Astrocyte (in vitro differentiated cells and primary cell): Measurements from ENCODE around the gene RPS6KL1. TPM values are rescaled to one million over a fixed set of nuclear protein-coding genes. Genes with fewer than 3 reads are reported as not detected.
A peak's percentile ranks its signal among the peaks of the same experiment; 100 is the strongest.

ENCODE experiments used
- DNase-seq: peaks from one replicate; pipeline ENCODE4 v3.0.0-alpha.2; 2010; ENCODE audit warnings: low read depth
- FAIRE-seq: peaks from 2 replicates; lab custom pipeline; 2011; peaks lifted over from hg19 to GRCh38; lab: Jason Lieb, UNC
- H2AFZ ChIP-seq: 2 replicates; pipeline ENCODE4 v1.6.0; 2012; ENCODE audit warnings: low read depth, low read length, inconsistent platforms
- H3K27ac ChIP-seq: 2 replicates; pipeline ENCODE4 v1.5.1; 2011; ENCODE audit warnings: low read depth, low read length, inconsistent platforms
- H3K27me3 ChIP-seq: 2 replicates; pipeline ENCODE4 v1.6.0; 2011; ENCODE audit warnings: low read length, inconsistent platforms; ENCODE audit not compliant: insufficient read depth
- H3K36me3 ChIP-seq: 2 replicates; pipeline ENCODE4 v1.5.1; 2011; ENCODE audit warnings: low read length, inconsistent platforms; ENCODE audit not compliant: insufficient read depth
- H3K4me1 ChIP-seq: 2 replicates; pipeline ENCODE4 v1.5.1; 2011; ENCODE audit warnings: low read length, inconsistent platforms; ENCODE audit not compliant: insufficient read depth
- H3K4me2 ChIP-seq: 2 replicates; pipeline ENCODE4 v1.6.0; 2012; ENCODE audit warnings: low read length, inconsistent platforms
- H3K4me3 ChIP-seq: 2 replicates; pipeline ENCODE4 v1.5.1; 2011; ENCODE audit warnings: low read depth, mild to moderate bottlenecking, low read length, inconsistent platforms; ENCODE audit not compliant: insufficient read depth
- H3K79me2 ChIP-seq: 2 replicates; pipeline ENCODE4 v1.6.0; 2012; ENCODE audit warnings: mild to moderate bottlenecking, low read length, inconsistent platforms; ENCODE audit not compliant: insufficient read depth
- H3K9ac ChIP-seq: 2 replicates; pipeline ENCODE4 v1.6.0; 2012; ENCODE audit warnings: mild to moderate bottlenecking, low read length, inconsistent platforms
- H3K9me3 ChIP-seq: 2 replicates; pipeline ENCODE4 v1.5.1; 2012; ENCODE audit warnings: low read depth, mild to moderate bottlenecking, low read length, inconsistent platforms; ENCODE audit not compliant: insufficient read depth
- H4K20me1 ChIP-seq: 2 replicates; pipeline ENCODE4 v1.6.0; 2012; ENCODE audit warnings: low read length, inconsistent platforms; ENCODE audit not compliant: insufficient read depth
- H3K27ac Mint-ChIP-seq: one replicate; pipeline ENCODE4 v1.8.0; 2021; ENCODE audit warnings: mild to moderate bottlenecking, mixed read lengths; ENCODE audit not compliant: unreplicated experiment
- H3K27me3 Mint-ChIP-seq: one replicate; pipeline ENCODE4 v1.8.0; 2021; ENCODE audit warnings: low read depth, mixed read lengths; ENCODE audit not compliant: unreplicated experiment
- H3K36me3 Mint-ChIP-seq: one replicate; pipeline ENCODE4 v1.8.0; 2021; ENCODE audit warnings: low read depth, mixed read lengths; ENCODE audit not compliant: unreplicated experiment
- H3K4me1 Mint-ChIP-seq: one replicate; pipeline ENCODE4 v1.8.0; 2021; ENCODE audit warnings: low read depth, mixed read lengths; ENCODE audit not compliant: unreplicated experiment
- H3K4me3 Mint-ChIP-seq: one replicate; pipeline ENCODE4 v1.8.0; 2021; ENCODE audit warnings: mild to moderate bottlenecking, moderate library complexity, mixed read lengths; ENCODE audit not compliant: unreplicated experiment
- H3K9me3 Mint-ChIP-seq: one replicate; pipeline ENCODE4 v1.8.0; 2021; ENCODE audit warnings: mild to moderate bottlenecking, mixed read lengths; ENCODE audit not compliant: unreplicated experiment
- CTCF ChIP-seq: IDR thresholded peaks from 2 replicates; pipeline ENCODE4 v1.5.1; 2011; ENCODE audit warnings: low read depth, mild to moderate bottlenecking, inconsistent platforms, low read length, moderate library complexity; ENCODE audit not compliant: insufficient read depth
- EZH2 ChIP-seq: IDR thresholded peaks from 2 replicates; pipeline ENCODE4 v1.6.1; 2012; ENCODE audit warnings: mild to moderate bottlenecking, low read length, inconsistent platforms; ENCODE audit not compliant: insufficient read depth
- total RNA-seq: library from RNA; stranded (reverse); gene quantifications from 2 replicates; pipeline ENCODE4 v1.2.1, GENCODE V29; 2021

RPS6KL1 gene
- total RNA-seq, 1 donor from 2014 or later = 1.7 TPM

- Histone ChIP-seq H3K27ac (no peak overlapping the region), H2AFZ (no peak overlapping the region), H4K20me1 (no peaks in the 10 kb centered on the region), H3K9ac (no peak overlapping the region), H3K4me3 (no peak overlapping the region), H3K27me3 (no peaks in the 10 kb centered on the region), H3K4me2 (no peak overlapping the region), H3K4me1 (peaks cover 8% of the 10 kb centered on the region), H3K79me2 (no peaks in the 10 kb centered on the region), H3K9me3 (no peaks in the 10 kb centered on the region), H3K36me3 (no peaks in the 10 kb centered on the region)
- no peak overlapping the region for H3K4me3 Mint-ChIP-seq
- TF ChIP-seq EZH2 (no peak), CTCF (no peak)
- peaks cover 3% of the 10 kb centered on the region for H3K4me1 Mint-ChIP-seq
- H3K36me3 Mint-ChIP-seq = no peaks in the 10 kb centered on the region
- no peak overlapping the region for H3K27ac Mint-ChIP-seq
- peaks cover 12% of the 10 kb centered on the region for H3K27me3 Mint-ChIP-seq
- DNase-seq (peak; percentile 40), FAIRE-seq (no peak)
- no peaks in the 10 kb centered on the region for H3K9me3 Mint-ChIP-seq
Measured at GRCh38 chr14:74919421-74920165, 3.5 kb downstream of the RPS6KL1 start.

GRCh38 chr14:74918380-74918779 is 4.7 kb downstream of the RPS6KL1 start:
- no peak overlapping the region for H3K9ac ChIP-seq
- no peak for FAIRE-seq
- DNase-seq = no peak
- no peak overlapping the region for H2AFZ ChIP-seq
- no peaks in the 10 kb centered on the region for H3K9me3 ChIP-seq
- no peaks in the 10 kb centered on the region for H3K79me2 ChIP-seq
- peaks cover 8% of the 10 kb centered on the region for H3K4me1 ChIP-seq
- H4K20me1 ChIP-seq = no peaks in the 10 kb centered on the region
- Mint-ChIP-seq H3K27me3 (peaks cover 9% of the 10 kb centered on the region), H3K9me3 (no peaks in the 10 kb centered on the region), H3K4me1 (peaks cover 5% of the 10 kb centered on the region), H3K36me3 (no peaks in the 10 kb centered on the region), H3K4me3 (no peak overlapping the region), H3K27ac (no peak overlapping the region)
- no peak overlapping the region for H3K4me3 ChIP-seq
- no peak for TF ChIP-seq CTCF
- H3K27ac ChIP-seq = no peak overlapping the region
- no peaks in the 10 kb centered on the region for H3K36me3 ChIP-seq
- H3K27me3 ChIP-seq = no peaks in the 10 kb centered on the region
- no peak overlapping the region for H3K4me2 ChIP-seq

- Histone ChIP-seq H2AFZ (no peak overlapping the region), H3K4me2 (no peak overlapping the region), H3K27ac (no peak overlapping the region), H3K9ac (no peak overlapping the region), H3K4me1 (peaks cover 8% of the 10 kb centered on the region), H3K4me3 (no peak overlapping the region), H3K27me3 (no peaks in the 10 kb centered on the region), H4K20me1 (no peaks in the 10 kb centered on the region), H3K79me2 (no peaks in the 10 kb centered on the region), H3K36me3 (no peaks in the 10 kb centered on the region), H3K9me3 (no peaks in the 10 kb centered on the region)
- Mint-ChIP-seq H3K9me3 (no peaks in the 10 kb centered on the region), H3K27me3 (peaks cover 9% of the 10 kb centered on the region), H3K27ac (no peak overlapping the region), H3K36me3 (no peaks in the 10 kb centered on the region), H3K4me1 (peaks cover 5% of the 10 kb centered on the region), H3K4me3 (no peak overlapping the region)
- no peak for FAIRE-seq
- no peak for TF ChIP-seq CTCF
- no peak for TF ChIP-seq EZH2
- peak; percentile 6 for DNase-seq
Measured at GRCh38 chr14:74917646-74918081, 5.4 kb downstream of the RPS6KL1 start.
